GM21619 (cell line): ENCODE measurements around the gene SLC6A6.

Source experiments
- ATAC-seq: cut with Tn5 transposase; IDR thresholded peaks from one replicate; pipeline ENCODE4 v1.9.1; 2021; ENCODE audit not compliant: unreplicated experiment

The SLC6A6 gene

DNA sequence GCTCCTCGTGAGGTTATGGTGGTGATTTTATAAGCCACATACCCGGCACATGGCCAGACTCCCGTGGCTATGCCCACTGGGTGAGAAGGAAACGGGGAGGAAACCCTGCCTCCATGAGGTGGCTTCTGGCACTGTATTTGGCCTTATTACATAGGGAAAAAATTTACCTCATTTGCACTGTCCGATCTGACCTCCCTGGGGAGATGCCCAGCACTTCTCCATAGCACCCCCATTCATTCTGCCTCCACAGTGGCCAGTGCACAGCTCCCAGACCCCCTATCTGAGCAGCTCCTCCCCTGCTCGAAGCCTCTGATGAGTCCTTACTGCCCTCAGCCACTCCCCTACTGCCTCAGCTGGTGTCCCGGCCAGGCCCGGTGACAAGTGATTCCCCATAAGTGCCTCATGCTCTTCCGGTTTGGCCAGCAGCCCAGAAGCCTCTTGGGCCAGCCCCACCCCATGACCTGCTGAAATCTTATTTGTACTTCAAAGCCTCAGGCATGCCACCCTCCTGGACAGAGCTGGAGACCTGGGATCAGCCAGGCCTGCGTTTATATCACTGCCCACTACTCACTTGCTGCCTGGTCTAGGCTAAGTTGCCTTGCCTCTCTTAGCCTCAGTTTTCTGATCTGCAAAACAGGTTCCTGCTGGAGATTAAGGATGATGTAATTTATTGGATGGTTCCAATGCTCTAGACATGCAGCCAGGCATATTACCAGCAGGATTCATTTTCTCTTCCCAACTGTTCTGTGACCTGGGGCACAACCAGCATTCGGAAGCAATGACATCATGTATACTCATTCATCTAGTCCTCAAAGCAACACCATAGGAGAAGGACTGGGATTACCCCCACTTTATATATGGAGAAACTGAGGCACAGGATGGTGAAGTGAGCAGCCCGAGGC lies 30.6 kb upstream of the SLC6A6 start:
- peak; percentile 56 for ATAC-seq

DNA sequence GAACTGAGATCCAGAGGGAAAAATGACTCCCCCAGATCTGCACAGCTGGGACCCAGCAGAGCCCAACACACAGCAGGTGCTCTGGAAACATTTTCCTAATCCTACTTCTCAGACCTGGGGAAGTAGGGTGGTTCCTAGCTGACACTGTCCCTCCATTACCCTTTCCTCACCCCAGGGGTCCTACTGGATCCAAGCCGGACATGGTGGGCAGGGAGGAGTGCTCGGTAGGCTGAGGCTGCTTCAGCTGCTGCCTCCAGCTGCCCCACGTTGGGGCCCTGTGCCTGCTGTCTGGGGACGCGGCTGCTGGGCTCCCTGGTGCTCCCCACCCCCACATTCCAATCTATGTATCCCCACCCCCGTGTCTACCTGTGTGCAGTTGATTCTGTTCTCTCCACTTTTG lies 29.8 kb upstream of the SLC6A6 start:
- no peak for ATAC-seq

DNA sequence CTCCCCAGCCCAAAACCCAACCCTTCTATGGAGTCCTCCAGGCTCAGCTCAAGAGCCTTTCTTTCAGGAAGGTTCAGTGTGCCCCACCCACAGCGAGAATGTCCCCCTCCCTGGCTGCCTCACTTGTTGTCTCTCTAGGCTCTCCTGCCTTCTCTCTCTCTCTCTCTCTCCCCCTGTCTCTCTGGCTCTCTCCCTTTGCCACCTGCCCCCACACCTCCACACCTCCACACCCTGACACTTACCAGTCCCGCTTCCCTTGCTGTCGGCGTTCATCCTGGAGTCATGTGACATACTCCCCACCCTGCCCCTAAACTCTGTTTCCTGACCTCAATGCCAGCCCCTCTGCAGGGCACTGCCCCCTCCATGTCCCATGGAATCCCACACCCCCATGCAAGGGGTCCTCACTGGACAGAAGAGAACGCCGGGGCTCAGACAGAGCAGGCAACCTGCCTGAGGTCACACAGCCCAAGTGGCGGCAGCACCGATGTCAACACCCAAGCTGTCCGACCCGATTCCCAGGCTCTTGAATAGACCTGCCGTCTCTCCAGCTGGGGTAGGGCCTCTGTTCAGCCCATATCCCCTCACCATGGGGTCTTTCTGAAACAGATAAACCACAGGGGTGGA lies 28.5 kb upstream of the SLC6A6 start:
- ATAC-seq = no peak

DNA sequence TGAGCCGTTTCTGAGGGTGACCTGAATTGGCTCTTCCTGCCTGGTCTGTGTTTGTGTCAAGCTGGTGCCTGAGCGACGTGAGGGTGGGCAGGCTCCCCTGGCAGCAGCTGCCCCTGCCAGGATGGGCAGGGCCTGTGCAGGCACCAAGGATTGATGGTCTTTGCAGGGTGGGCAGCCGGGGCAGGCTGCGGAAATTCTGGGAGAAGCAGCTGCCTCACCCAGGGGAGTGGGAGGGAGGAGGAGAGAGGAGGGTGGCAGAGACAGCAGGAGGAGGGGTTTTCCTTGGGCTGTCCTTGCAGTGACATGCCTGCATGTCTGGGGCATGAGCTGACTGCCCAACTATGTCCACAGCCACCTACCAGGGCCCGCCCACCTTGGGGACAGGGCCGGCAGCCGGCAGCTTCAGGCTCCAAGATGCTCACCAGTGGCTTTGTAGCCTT lies 27.9 kb upstream of the SLC6A6 start:
- no peak for ATAC-seq

DNA sequence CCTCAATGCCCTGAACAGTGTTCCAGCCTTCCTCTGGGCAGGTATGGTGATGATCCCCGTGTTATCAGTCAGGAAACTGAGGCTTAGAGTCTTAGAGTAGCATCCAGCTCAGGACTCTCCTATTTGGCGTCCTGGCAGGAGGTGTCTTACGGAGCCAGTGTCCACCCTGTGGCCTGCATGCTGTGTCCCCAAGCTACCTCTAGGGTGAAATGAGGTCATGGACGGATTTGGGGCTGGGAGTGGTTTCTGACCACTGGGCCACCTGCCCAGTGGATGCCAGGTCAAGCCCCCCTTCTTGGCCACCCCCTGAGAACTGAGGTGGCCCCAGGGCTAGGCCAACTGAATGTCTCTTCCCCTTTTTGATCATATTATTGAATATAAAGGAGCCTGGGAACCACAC lies 27.2 kb upstream of the SLC6A6 start:
- ATAC-seq = no peak

DNA sequence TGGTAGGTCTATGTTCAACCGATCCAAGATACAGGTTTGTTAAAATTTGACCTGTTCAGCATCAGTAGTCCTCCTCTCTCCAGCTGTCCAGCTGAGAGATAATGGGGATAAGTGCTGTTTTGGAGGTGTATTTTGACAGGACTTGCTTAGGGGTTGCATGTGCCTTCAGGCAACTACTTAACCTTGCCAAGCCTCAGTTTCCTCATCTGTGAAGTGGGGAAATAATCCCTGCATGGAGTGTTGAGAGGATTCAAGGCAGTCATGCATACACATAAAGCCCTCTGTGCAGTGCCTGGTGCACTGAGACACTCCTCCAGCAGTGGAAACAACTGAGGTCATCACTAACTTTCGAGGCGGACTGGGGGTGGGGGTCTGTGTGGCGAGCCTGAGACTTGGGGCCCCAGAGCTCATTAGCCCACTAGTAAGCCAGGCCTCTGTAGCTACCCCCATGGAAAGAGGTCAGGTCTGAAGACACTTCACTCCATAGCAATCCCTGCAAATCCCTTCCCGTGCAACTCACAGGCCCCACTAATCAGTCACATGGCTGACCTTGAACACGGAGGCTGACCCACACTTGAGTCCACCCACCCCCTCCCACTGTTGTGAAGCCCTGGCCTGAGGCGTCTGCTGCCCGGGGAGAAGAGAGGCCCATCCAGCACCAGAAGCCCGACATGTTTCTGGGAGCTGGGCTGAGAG lies 25.9 kb upstream of the SLC6A6 start:
- ATAC-seq = no peak

DNA sequence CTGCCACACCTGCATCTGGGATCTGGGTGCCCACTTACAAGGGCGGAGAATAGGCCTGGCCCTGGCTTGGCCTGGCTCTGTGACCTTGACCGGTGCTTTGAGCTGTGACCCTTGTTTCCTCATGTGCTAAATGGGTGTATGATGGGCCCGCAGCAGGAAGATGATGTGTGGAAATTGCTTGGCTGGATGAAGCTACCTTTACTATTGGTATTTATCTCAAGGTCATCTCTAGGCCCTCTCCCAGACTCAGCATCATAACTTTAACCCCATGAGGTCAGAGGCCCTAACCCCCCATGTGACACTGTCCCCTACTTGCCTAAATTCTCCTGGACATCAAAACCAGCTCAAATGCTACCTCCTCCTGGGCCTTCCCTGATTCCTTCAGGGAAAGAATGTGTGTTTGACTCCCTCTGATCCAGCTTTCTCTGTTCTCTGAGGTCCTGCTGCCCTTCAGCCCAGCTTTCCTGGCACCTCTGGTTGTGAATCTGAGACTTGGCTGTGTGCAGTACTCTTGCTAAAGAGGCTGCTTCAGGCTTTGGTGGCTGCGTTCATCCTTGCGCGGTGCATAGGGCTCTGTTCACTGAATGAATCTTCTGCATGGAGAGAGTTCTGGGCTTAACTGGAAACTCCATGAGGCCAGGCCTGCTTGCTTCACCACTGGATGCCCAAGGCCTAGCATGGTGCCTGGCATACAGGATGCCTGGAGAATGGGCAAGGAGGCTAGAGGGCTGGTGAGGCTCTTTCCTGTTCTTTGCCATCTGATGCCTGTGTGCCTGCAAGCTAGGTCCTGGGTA lies 25.2 kb upstream of the SLC6A6 start:
- no peak for ATAC-seq

DNA sequence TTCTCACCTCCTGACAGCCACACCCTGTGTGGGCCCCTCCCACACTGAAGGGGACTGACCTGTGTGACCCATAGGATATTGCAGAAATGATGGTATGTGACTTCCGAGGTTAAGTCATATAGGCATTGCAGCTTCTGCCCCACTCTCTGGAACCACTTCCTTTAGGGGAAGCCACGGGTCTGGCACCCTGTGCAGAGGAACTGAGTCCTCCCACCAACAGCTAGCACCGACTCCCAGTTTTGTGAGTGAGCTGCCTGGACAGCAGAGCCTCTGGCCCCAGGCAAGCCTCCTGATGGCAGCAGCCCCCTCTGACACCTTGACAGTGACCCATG lies 24.6 kb upstream of the SLC6A6 start:
- ATAC-seq = no peak

DNA sequence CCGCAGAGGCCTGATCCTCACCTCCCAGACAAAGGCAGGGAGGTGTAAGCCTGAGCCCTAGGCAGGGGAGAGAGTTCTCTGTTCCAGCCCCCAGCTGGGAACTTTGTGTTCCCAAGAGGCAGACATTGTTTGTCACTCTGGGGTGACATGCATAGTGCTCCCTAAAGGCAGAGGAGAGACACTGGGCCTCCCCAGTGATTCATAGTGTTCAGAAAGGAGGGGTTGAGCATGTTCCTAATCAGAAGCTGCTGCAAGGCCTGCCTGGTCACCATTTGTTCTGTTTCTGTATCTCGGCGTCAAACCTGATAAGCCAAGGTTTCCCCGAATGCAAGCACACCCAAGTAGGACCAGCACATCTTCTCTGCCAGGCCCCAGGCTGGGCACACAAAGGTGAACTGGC lies 24.0 kb upstream of the SLC6A6 start:
- ATAC-seq = no peak

DNA sequence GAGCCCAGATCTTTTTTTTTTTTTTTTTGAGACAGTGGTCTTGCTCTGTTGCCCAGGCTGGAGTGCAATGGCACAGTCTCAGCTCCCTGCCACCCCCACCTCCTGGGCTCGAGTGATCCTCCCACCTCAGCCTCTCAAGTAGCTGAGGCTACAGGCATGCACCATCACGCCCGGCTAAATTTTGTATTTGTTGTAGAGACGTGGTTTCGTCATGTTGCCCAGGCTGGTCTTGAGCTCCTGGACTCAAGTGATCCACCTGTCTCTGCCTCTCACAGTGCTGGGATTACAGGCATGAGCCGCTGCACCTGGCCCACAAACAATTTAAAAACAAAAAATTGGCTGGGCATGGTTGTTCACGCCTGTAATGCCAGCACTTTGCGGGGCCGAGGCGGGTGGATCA lies 22.6 kb upstream of the SLC6A6 start:
- ATAC-seq = no peak

DNA sequence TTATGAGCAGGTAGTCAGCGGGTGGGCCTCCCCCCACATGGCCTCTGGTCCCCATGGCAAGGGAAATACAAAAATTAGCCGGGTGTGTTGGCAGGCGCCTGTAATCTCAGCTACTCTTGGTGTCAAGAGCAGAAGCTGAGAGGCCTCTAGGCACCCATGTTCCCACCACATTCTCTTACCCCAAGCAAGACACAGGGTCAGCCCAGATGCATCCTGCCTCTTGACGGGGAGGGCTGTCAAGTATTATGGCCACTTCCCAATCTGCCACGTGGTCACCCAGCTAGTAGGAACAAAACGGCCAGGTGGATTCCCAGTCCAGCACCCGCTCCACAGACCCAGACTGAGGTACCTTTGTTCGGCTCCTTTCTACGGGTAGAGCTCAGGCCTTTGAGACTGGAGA lies 16.2 kb upstream of the SLC6A6 start:
- no peak for ATAC-seq

DNA sequence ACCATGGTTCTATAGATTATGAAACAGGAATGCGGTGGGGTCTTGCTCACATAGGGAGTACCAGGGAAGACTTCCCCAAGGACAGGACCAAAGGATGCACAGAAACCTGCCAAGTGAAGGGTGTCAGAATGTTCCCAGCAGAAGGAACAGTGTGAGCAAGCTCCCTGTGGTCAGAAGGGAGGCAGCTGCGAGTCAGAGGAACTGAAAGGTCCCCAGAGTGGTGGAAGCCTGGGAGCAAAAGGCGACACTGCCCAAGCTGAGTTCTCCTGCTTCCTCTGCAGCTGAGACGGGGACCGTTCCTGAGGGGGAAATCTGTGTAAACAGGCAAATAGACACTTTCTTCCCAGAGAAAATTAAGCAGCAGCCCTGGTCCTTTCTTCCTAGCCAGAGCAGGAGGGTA lies 14.2 kb upstream of the SLC6A6 start:
- ATAC-seq = no peak

DNA sequence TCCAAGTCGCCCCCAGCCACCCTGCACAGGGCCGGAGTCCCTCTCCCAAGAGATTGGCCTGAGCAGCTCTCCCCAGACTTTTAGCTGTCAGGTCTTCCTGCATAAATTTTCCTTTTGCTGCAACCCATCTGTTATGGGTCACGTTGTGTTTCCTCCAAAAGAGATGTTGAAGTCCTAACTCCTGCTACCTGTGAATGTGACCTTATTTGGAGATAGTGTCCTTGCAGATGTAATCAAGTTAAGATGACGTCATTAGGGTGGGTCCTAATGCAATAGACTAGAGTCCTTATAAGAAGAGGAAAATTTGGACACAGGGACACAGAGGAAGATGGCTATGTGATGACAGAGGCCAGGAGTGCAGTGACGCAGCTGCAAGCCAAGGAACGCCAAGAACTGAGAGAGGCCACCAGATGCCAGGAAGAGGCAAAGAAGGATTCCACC lies 13.2 kb upstream of the SLC6A6 start:
- no peak for ATAC-seq

DNA sequence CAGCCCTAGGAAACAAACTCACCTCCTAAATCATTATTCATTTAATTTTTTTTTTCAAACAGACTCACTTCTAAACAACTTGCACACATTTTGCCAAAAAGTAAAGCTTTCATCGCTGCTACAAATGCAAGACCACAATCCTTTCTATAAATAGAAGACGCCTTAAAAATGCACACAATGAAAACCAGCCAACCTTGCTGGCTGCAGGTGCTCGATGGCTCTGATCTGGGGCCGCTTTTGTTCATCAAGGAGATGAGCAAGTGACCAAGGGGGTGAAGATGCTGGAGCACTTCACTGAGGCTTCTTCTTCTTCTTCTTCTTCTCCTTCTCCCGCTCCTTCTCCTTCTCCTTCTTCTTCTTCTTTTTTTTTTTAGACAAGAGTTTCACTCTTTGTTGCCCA lies 12.7 kb upstream of the SLC6A6 start:
- ATAC-seq = no peak

DNA sequence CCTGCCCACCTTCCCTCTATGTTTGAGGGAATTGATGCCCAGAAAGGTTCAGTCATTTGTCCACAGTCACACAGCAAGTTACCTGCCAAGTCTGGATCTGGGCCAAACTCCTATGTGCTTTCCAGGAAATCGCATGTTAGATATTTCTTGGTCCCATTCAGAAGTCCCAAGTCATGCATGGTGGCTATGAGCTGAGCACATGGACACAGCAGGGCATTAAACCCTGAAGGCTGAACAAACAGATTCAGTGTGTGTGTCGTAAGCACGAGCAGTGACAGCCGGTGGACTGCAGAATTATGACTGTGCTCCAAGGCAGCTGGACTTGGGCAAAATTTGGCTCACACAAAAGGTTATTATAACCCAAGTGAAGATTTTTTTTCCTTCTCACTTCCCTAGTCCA lies 11.4 kb upstream of the SLC6A6 start:
- no peak for ATAC-seq

DNA sequence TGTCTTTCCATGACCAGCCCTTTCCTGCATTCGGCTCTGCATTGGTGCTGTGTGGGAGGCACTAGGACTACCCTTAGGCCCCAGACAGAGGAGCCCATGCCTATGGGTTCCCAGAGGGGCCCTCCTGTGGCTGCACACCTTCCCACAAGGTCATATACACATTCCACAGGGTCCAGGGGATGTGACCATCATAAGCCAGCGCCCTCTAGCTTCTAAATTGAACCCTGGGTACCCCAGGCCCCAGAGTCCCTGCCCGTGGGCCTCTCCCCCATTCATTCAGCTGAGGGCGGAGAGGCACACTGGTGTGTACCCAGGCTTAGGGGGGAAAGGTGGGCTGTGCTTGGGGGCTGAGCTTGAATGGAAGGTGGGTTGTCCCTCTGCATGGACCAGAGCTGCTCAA lies 10.2 kb upstream of the SLC6A6 start:
- no peak for ATAC-seq

DNA sequence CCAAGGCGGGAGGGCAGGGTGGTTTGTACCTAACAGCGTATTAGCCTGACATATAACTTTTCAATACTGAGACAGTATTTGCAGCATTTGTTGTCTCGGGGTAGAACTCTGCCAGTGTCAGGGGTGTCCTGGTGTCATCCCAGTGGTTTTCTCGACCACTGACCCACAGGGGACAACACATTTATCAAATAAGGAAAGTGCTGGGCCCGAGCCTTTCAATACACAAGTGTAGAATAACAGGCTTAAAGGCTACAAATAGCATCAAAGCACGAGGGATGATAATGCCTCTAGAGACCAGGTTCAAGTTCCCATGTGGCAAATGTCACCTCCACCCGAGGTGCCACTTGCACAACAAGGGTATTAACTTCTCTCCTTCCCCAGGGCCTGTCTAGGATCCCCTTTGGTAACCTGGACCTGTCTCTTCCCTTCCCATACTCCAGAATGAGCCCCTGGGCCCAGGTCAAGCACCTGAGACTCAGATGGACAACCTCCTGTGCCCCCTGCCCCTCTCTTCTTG lies 9.5 kb upstream of the SLC6A6 start:
- no peak for ATAC-seq

DNA sequence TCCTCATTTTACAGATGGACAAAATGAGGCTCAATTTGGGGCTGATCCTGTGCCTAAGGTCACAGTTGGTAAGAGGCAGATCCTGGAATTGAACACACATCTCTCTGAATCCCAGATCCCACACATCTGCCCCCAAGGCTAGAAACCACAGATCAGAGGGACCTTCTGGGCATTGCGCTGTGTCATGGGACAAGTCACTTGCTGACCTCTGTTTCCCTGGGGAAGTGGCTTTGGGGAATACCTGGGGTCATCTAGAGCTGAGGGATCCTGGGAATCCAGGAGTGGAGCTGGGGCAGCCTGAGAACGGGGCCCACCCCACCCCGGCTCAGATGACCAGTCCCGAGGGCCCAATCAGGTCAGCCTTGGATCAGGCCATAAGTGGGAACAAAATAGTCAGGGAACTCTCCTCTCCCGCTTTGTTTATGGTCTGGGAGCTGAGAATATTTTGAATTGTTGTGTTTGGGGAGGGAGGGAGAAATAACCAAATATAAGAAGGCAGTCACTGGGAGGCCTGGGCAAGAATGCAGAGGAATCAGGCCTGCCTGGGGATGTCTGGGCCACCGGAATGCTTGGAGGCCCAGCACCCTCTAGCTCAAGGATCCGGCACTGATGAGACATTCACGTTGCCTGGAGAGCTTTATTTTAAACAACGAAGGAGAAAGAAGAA lies 8.8 kb upstream of the SLC6A6 start:
- ATAC-seq = no peak

DNA sequence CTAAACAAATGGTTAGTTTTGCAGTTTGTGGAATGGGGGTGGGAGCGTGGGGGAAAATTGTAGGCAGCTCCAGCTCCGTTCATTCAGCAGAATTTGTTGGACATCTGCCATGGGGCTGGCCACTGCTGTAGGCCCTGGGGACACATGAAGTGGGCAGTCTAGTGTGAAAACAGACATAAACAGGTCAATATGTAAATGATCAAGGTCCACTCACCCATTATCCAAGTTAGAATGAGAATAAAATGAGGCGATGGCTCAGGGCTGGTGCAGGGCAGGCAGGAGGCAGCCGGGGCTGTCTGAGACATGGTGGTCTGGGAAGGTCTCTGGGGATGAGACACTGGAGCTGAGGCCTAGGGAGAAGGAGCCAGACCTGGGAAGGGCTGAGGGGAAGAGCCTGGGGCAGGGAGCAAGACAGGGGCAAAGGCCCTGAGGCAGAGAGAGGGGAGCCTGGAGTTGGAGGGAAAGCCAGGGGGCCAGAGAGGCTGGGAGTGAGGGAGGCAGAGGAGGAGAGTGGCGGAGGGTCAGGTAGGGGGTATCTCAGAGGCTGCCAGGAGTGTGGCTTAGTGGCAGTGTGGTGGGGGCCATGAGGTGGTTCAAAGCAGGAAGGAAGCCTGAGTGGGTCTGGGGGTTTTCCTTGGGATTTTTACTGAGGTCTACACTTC lies 6.2 kb upstream of the SLC6A6 start:
- ATAC-seq = no peak

DNA sequence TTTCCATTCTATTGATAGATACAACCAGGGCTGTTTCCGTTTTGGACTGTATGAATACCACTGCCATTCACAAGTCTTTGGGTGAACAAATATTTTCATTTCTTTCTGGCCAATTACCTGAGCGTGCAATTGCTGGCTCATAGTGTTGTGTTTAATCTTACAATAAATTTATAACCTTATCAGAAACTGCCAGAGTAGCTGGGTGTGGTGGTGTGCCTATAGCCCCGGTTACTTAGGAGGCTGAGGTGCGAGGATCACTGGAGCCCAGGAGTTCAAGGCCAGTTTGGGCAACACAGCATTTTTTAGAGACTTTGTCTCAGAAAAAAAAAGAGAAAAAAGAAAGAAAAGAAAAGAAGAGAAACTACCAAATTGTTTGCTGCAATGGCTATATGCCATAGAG lies 5.4 kb upstream of the SLC6A6 start:
- ATAC-seq = no peak
